Measurements from ENCODE around the gene ANGPT4.

ANGPT4 gene

DNA sequence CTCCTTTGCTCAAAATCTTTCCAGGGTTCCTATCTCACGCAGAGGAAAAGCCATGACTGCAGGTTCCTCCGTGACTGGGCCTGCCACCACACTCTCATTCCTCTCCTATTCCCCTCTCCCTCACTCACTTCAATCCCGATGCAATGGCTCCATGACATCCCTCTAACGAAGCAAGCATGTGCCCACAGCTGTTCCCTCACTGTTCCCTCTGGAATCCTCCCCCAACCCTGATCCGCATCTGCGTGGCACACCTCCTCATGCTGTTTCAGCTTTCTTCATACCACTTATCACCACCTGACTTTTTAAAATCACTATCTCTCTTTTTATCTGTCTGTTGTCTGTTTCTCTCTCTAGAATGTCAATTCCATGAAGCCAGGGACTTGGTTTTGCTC is 25.5 kb downstream of the ANGPT4 start:
- Histone ChIP-seq H3K4me1 (ENCODE audit: insufficient read depth, low read length, severe bottlenecking) (no peaks in the 10 kb centered on the region), H3F3A (ENCODE audit: insufficient read depth, low read length) (no peaks in the 10 kb centered on the region), H3K9me2 (ENCODE audit: low read depth, low read length) (no peaks in the 10 kb centered on the region), H3K36me3 (ENCODE audit: insufficient read depth, low read length) (no peaks in the 10 kb centered on the region), H3K27me3 (ENCODE audit: insufficient read depth, low read length) (no peaks in the 10 kb centered on the region), H4K20me1 (ENCODE audit: insufficient read depth, low read length) (no peaks in the 10 kb centered on the region), H3K4me3 (ENCODE audit: low read depth, low read length, poor library complexity, severe bottlenecking) (no peak overlapping the region), H3K79me2 (ENCODE audit: insufficient read depth, low read length) (no peaks in the 10 kb centered on the region), H3K9ac (ENCODE audit: low read length) (no peak overlapping the region), H2AFZ (ENCODE audit: low read length) (no peak overlapping the region), H3K9me3 (ENCODE audit: low read length) (no peaks in the 10 kb centered on the region), H3K4me2 (ENCODE audit: low read length) (no peak overlapping the region), H3K27ac (ENCODE audit: low read depth, low read length, poor library complexity, severe bottlenecking) (no peak overlapping the region)
- TF ChIP-seq, protein P1, sequence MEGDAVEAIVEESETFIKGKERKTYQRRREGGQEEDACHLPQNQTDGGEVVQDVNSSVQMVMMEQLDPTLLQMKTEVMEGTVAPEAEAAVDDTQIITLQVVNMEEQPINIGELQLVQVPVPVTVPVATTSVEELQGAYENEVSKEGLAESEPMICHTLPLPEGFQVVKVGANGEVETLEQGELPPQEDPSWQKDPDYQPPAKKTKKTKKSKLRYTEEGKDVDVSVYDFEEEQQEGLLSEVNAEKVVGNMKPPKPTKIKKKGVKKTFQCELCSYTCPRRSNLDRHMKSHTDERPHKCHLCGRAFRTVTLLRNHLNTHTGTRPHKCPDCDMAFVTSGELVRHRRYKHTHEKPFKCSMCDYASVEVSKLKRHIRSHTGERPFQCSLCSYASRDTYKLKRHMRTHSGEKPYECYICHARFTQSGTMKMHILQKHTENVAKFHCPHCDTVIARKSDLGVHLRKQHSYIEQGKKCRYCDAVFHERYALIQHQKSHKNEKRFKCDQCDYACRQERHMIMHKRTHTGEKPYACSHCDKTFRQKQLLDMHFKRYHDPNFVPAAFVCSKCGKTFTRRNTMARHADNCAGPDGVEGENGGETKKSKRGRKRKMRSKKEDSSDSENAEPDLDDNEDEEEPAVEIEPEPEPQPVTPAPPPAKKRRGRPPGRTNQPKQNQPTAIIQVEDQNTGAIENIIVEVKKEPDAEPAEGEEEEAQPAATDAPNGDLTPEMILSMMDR (IDR thresholded peaks at IDR 0.05; ENCODE audit: low read length): no peak
- TF ChIP-seq EZH2 (IDR thresholded peaks at IDR 0.05; ENCODE audit: borderline replicate concordance, low read length): no peak

DNA sequence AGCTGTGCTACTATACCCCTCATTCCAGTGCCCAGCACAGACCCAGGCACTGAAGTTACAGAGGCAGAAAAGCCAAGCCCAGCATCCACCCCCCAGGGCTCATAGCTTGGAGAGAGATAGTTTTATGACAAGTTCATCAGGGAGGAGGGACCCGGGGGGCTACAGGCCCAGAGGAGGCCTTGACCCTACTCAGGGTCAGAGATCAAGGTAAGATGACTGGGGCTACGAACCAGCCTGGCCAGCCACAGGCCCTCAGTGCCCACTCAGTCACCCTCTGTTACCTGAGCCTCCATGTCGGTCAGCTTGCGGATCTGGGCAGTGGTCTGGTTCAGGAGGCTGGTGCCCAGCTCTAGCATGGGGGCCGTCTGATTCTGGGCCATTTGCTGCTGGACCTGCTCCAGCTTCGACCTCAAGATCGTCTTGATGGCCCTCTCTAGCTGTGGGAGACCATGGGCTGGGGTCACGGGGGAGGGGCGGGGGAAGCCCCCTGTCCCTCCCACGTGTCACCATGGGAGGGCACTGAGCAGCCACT is 26.1 kb downstream of the ANGPT4 start:
- H3K27me3 ChIP-seq (ENCODE audit: insufficient read depth, low read length): no peaks in the 10 kb centered on the region
- no peaks in the 10 kb centered on the region for H3K79me2 ChIP-seq (ENCODE audit: insufficient read depth, low read length)
- no peak overlapping the region for H3K27ac ChIP-seq (ENCODE audit: low read depth, low read length, poor library complexity, severe bottlenecking)
- no peak overlapping the region for H3K4me2 ChIP-seq (ENCODE audit: low read length)
- no peaks in the 10 kb centered on the region for H3K4me1 ChIP-seq (ENCODE audit: insufficient read depth, low read length, severe bottlenecking)
- no peak overlapping the region for H3K9ac ChIP-seq (ENCODE audit: low read length)
- no peaks in the 10 kb centered on the region for H3K36me3 ChIP-seq (ENCODE audit: insufficient read depth, low read length)
- no peak overlapping the region for H2AFZ ChIP-seq (ENCODE audit: low read length)
- H3F3A ChIP-seq (ENCODE audit: insufficient read depth, low read length): no peaks in the 10 kb centered on the region
- H3K9me3 ChIP-seq (ENCODE audit: low read length): no peaks in the 10 kb centered on the region
- H4K20me1 ChIP-seq (ENCODE audit: insufficient read depth, low read length): no peaks in the 10 kb centered on the region
- no peaks in the 10 kb centered on the region for H3K9me2 ChIP-seq (ENCODE audit: low read depth, low read length)
- TF ChIP-seq EZH2 (IDR thresholded peaks at IDR 0.05; ENCODE audit: borderline replicate concordance, low read length): no peak
- no peak overlapping the region for H3K4me3 ChIP-seq (ENCODE audit: low read depth, low read length, poor library complexity, severe bottlenecking)

DNA sequence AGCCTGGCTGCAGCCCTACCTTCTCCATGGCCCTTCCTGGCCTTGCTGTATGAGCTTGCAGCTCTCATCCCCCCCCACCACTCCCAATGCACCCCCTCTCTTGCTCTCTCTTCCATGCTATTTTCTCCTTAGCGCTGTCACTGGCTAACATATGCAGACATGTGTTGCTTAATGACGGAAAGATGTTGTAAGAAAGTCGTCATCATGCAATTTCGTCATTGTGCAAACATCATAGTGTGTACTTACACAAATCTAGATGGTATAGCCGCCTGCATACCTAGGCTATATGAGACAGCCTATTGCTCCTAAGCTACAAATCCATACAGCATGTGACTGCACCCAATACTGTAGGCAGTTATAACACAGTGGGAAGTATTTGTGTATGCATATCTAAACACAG is 27.0 kb downstream of the ANGPT4 start:
- Histone ChIP-seq H3K79me2 (ENCODE audit: insufficient read depth, low read length) (no peaks in the 10 kb centered on the region), H3K4me1 (ENCODE audit: insufficient read depth, low read length, severe bottlenecking) (no peaks in the 10 kb centered on the region), H3K4me3 (ENCODE audit: low read depth, low read length, poor library complexity, severe bottlenecking) (no peak overlapping the region), H3K36me3 (ENCODE audit: insufficient read depth, low read length) (no peaks in the 10 kb centered on the region), H3K27ac (ENCODE audit: low read depth, low read length, poor library complexity, severe bottlenecking) (no peak overlapping the region), H3K4me2 (ENCODE audit: low read length) (no peak overlapping the region), H4K20me1 (ENCODE audit: insufficient read depth, low read length) (no peaks in the 10 kb centered on the region), H3K9me3 (ENCODE audit: low read length) (no peaks in the 10 kb centered on the region), H3K9me2 (ENCODE audit: low read depth, low read length) (no peaks in the 10 kb centered on the region), H2AFZ (ENCODE audit: low read length) (no peak overlapping the region), H3K27me3 (ENCODE audit: insufficient read depth, low read length) (no peaks in the 10 kb centered on the region; the same call in 1 of the 2 replicates), H3K9ac (ENCODE audit: low read length) (no peak overlapping the region), H3F3A (ENCODE audit: insufficient read depth, low read length) (no peaks in the 10 kb centered on the region)
- TF ChIP-seq EZH2 (IDR thresholded peaks at IDR 0.05; ENCODE audit: borderline replicate concordance, low read length): no peak
- TF ChIP-seq, protein P1 (IDR thresholded peaks at IDR 0.05; ENCODE audit: low read length): no peak

DNA sequence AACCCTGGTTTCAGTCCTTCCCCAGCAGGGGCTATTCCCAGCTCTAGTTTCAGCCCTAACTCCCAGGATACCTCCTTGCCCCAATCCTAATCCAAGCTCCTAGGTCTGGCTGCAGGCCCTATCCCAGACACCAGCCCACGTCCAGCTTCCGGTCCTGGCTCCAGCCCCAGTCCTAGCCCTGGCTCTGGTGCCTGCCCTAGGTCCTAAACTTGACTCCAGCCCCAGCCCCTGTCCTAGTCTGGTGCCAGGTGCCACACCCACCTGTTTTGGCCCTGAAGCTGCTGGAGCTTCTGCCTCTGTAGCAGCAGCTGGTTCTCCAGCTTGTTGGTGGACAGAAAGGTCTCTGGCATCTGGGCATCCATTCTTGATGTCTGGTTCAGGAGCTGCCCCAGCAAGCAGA is 28.1 kb downstream of the ANGPT4 start:
- H2AFZ ChIP-seq (ENCODE audit: low read length): no peak overlapping the region
- H3K4me3 ChIP-seq (ENCODE audit: low read depth, low read length, poor library complexity, severe bottlenecking): no peak overlapping the region
- no peaks in the 10 kb centered on the region for H3K36me3 ChIP-seq (ENCODE audit: insufficient read depth, low read length)
- H3K27ac ChIP-seq (ENCODE audit: low read depth, low read length, poor library complexity, severe bottlenecking): no peak overlapping the region
- TF ChIP-seq, protein P1 (IDR thresholded peaks at IDR 0.05; ENCODE audit: low read length): no peak
- no peak for TF ChIP-seq EZH2 (IDR thresholded peaks at IDR 0.05; ENCODE audit: borderline replicate concordance, low read length)
- H3K9me2 ChIP-seq (ENCODE audit: low read depth, low read length): no peaks in the 10 kb centered on the region
- no peak overlapping the region for H3K4me2 ChIP-seq (ENCODE audit: low read length)
- H3K4me1 ChIP-seq (ENCODE audit: insufficient read depth, low read length, severe bottlenecking): no peaks in the 10 kb centered on the region
- no peaks in the 10 kb centered on the region for H3K9me3 ChIP-seq (ENCODE audit: low read length)
- no peaks in the 10 kb centered on the region for H4K20me1 ChIP-seq (ENCODE audit: insufficient read depth, low read length)
- H3F3A ChIP-seq (ENCODE audit: insufficient read depth, low read length): no peaks in the 10 kb centered on the region
- H3K9ac ChIP-seq (ENCODE audit: low read length): no peak overlapping the region
- H3K79me2 ChIP-seq (ENCODE audit: insufficient read depth, low read length): no peaks in the 10 kb centered on the region
- H3K27me3 ChIP-seq (ENCODE audit: insufficient read depth, low read length): no peaks in the 10 kb centered on the region; the same call in 1 of the 2 replicates

Measured in OCI-LY1 (cell line).